Medulla oblongata (tissue), 1 donor: ENCODE results near the gene ACYP2.
"Not testable (repeated sequence)": the region's sequence is repeated elsewhere in the genome, so short reads cannot be mapped to it uniquely, and the experiment has no call there.

Source experiments
- DNase-seq: peaks from one replicate; pipeline ENCODE4 v3.0.0-alpha.2; 2015; ENCODE audit errors: extremely low spot score

ACYP2 gene

GRCh38 chr2:54324517-54324916 lies 209.1 kb downstream of the ACYP2 start:
- not testable (repeated sequence) for DNase-seq

- no peak for DNase-seq
These were observed 209.7 kb downstream of the ACYP2 start for GRCh38 chr2:54325148-54325547.

DNA sequence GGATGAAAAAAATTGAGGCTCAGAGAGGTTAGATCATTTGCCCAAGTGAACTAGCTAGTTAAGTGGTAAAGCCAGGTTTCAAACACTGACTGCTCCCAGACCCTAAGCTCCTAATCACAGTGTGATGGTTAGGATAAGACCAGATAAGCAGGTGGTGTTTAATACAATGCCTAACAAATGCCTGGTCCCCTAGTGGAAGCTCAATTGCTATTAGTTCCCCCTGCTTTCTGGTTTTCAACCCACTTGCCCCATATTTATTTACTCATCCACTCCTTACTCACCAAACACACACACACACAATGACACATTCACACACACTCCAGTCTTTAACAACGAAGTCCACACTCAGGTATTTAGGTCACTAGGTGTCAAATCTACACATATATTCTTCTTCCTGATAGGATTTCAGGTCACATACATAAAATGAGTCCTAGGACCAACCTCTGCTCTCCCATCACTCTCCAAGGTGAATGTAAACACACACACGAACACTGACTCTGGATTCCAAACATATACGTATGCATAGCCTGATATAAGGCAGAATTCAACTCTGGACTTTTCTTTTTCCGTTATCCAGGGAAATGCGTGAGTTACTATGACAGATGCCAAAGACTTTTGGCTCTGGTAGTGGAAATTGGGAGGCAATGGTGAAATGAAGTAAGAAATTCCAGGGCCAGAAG lies 214.2 kb downstream of the ACYP2 start:
- DNase-seq: no peak

DNA sequence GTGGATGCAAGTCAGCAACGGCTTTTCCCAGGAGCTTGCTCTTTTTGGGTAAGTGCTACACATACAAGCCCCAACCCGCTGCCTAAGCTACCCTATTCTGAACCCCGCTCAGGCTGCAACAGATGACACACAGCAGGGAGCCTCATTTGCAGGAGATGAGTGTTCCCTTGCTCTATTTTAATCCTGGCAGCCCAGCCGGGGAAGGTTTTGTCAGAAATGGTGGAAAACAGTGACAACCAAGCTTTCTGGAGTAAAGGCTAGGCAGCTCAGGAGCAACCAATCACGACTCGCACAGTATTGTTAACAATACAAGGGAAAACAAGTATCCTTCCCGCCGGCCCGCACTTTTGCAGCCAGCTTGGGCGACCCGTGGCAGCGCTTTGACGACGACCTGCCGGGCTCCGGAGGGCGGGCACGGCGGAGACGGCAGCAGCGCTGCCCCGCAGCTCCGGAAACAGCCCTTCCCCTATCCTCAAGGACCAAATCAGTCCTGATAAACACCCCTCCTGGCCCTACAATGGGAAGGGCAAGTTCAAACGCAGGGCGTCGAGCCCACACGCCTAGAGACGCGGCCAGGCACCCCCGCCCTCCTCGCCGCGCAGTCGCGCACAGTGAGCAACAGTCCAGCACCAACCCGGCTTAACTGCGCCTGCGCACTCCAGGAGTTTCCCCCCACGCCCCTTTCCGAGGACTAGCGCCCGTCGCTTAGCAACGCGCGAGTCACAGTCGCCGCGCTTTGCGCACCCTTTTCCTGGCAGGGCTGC lies 214.9 kb downstream of the ACYP2 start:
- peak; percentile 97 for DNase-seq

DNA sequence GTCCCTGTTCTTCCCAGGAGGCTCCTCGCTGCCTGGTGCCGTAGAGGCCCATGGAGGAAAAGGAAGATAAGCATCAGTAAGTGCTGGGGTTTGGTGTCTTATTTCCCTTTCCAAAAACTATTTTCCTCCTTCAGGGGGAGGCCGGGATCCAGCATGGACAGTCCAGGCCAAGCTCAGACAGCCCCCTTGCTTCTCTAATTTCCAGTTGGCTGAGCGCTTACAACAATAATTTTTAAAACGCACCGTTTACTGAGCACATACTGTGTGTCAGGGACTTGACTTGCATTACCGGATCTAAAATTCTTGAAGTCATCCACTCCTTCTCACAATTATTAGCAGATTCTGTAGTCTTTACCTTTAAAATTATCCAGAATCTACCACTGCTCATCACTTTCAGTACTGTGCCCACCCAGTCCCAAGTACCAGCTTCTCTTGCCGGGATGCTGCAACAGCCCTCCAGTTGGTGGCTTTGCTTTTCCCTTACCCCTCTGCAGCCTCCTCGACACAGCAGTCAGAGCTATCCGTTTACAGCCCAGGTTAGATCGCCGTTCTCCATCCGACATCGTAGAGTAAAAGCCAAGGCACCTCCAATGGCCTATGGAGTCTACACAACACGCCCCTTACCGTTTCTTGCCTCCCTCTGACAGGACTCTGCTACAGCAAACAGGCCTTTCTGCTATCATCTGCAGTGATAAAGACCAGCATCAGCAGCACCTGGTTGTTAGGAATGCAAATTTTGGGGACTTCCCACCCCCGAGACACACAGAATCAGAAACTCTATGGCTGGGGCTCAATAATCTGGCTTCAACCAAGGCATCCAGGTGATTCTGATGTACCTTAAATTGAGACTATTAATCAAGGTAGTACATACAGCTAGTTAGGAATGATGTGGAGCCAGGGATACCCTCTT lies 215.8 kb downstream of the ACYP2 start:
- DNase-seq: peak; percentile 13

- DNase-seq: no peak
These were observed 217.0 kb downstream of the ACYP2 start for GRCh38 chr2:54332386-54332785.

GRCh38 chr2:54336136-54336976 lies 220.9 kb downstream of the ACYP2 start:
- DNase-seq: peak; percentile 20

DNA sequence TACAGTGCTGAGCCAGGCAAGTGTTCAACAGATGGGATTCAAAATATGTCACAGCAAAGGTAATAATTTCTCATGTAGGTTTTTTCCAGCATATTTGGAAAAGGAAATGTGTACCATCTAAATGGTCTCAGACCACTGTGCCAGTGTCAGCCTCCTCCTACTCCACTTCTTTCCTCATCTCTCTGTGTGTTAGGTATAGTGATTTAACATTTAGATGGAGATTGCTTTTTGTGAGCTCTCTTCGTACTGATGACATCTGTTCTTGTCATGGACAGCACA lies 221.5 kb downstream of the ACYP2 start:
- DNase-seq: no peak

- DNase-seq: peak; percentile 57
These were observed 226.2 kb downstream of the ACYP2 start for GRCh38 chr2:54341656-54342055.

DNA sequence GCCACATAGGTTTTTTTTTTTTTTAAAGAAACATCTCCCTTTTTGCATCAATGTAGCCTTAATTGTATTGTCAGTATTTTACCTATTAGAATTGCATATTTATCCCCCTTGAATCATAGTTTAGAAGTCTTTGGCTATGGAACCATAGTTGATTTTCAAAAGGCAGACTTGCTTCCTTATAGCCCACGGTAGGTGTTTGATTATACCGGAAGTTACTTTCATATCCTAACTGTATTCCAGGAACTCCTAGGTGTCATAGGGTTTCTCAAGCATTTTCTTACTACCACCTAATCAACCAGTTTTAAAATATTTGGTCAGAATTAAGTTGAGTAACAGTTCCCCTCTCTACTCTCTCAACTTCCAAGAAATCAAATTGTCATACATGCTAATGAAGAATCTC lies 227.2 kb downstream of the ACYP2 start:
- DNase-seq: no peak

GRCh38 chr2:54347622-54348021 lies 232.2 kb downstream of the ACYP2 start:
- no peak for DNase-seq

GRCh38 chr2:54348646-54349045 lies 233.2 kb downstream of the ACYP2 start:
- DNase-seq: no peak

DNA sequence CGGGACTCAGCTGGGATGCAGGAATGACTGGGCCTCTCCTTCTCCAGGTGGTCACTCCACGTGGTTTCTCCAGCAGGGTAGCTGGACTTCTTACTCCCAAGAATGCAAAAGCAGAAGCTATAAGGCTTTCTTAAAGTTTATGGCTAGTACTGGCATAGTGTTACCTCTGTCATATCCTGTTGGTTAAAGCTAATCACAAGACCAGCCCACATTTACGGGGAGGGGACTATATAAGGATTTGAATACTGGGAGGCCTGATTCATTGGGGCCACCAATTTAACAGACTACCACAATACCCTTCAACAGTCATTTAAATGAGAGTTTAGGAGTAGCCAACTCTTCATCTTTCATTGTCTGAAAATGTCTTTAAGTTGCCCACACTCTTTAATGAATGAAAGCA lies 235.0 kb downstream of the ACYP2 start:
- no peak for DNase-seq

GRCh38 chr2:54353216-54353615 lies 237.8 kb downstream of the ACYP2 start:
- DNase-seq: no peak
